Activated naive CD8-positive, alpha-beta T cell treated with anti-CD3 and anti-CD28 coated beads for 36 hours (primary cell): Measurements from ENCODE around the gene DENND2A. TPM values are rescaled to one million over a fixed set of nuclear protein-coding genes. Genes with fewer than 3 reads are reported as not detected.

Experiments used
- DNase-seq: peaks from one replicate; pipeline ENCODE4 v3.0.0; 2021
- H3K27ac Mint-ChIP-seq: one replicate; pipeline ENCODE4 v1.8.0; 2022; ENCODE audit warnings: mild to moderate bottlenecking, moderate library complexity, mixed read lengths
- H3K27me3 Mint-ChIP-seq: one replicate; pipeline ENCODE4 v1.8.0; 2022; ENCODE audit warnings: mild to moderate bottlenecking, mixed read lengths
- H3K36me3 Mint-ChIP-seq: one replicate; pipeline ENCODE4 v1.8.0; 2021; ENCODE audit warnings: mild to moderate bottlenecking, mixed read lengths
- H3K4me1 Mint-ChIP-seq: one replicate; pipeline ENCODE4 v1.8.0; 2021; ENCODE audit warnings: mixed read lengths
- H3K4me3 Mint-ChIP-seq: one replicate; pipeline ENCODE4 v1.8.0; 2022; ENCODE audit warnings: mild to moderate bottlenecking, moderate library complexity, mixed read lengths
- H3K9me3 Mint-ChIP-seq: one replicate; pipeline ENCODE4 v1.8.0; 2022; ENCODE audit warnings: mixed read lengths
- total RNA-seq, 2 experiments: library from RNA; stranded (reverse); gene quantifications; one replicate each; pipeline ENCODE4 v1.2.3, GENCODE V29; 2021

DENND2A gene
- total RNA-seq, 2 experiments from 2014 or later: not detected

- no peaks in the 10 kb centered on the region for H3K9me3 Mint-ChIP-seq
- DNase-seq: no peak
- peak overlapping the region; percentile 99 for H3K4me3 Mint-ChIP-seq
- H3K4me1 Mint-ChIP-seq: peaks cover 28% of the 10 kb centered on the region
- H3K27me3 Mint-ChIP-seq: no peaks in the 10 kb centered on the region
- H3K27ac Mint-ChIP-seq: peak overlapping the region; percentile 91
- H3K36me3 Mint-ChIP-seq: peaks cover 2% of the 10 kb centered on the region
These were observed 160.9 kb downstream of the DENND2A start for GRCh38 chr7:140479739-140480084.

DNA sequence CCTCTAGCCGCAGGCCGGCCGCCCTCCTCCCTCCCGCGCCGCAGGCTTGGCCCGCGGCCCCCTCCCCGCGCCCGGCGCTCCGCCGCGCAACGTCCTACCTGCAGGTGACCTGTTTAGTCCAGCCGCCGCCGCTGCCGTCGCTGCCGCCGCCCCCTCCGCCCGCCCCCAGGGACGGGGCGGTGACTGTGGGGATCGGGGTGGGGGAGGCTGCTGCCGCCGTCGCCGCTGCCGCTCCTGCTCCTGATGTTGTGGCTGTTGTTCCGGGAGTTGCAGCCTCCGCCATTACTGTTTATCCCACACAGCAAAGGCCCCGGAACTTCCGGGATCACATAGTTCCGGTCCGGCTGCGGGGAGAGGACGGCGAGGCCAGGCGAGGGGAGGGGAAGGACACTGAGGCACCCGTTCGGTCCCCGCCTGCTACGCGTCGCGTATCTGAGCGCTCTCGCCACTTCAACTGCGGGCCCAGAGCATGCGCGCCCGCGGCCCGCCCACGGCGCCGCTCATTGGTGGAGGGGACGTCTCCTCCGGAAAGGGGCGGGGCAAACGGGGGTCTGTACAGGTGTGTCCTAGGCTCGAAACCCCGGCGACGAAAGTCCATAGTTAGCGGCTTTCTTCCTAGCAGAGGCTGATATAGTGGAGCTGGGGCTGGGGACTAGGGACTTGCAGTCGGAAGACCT lies 161.4 kb downstream of the DENND2A start, which contains the start of gene MKRN1:
Gene MKRN1, minus strand, starts transcription at position 444 of the 677 bp plus-strand sequence. Its CDS starts 161 bp downstream, at position 283.
- peak; percentile 94 for DNase-seq
- Mint-ChIP-seq H3K27ac (peak within 1 kb of the TSS; percentile 91), H3K4me3 (peak within 1 kb of the TSS; percentile 99), H3K36me3 (peaks cover 2% of the 10 kb centered on the region), H3K4me1 (peaks cover 28% of the 10 kb centered on the region), H3K9me3 (no peaks in the 10 kb centered on the region), H3K27me3 (no peaks in the 10 kb centered on the region)

DNA sequence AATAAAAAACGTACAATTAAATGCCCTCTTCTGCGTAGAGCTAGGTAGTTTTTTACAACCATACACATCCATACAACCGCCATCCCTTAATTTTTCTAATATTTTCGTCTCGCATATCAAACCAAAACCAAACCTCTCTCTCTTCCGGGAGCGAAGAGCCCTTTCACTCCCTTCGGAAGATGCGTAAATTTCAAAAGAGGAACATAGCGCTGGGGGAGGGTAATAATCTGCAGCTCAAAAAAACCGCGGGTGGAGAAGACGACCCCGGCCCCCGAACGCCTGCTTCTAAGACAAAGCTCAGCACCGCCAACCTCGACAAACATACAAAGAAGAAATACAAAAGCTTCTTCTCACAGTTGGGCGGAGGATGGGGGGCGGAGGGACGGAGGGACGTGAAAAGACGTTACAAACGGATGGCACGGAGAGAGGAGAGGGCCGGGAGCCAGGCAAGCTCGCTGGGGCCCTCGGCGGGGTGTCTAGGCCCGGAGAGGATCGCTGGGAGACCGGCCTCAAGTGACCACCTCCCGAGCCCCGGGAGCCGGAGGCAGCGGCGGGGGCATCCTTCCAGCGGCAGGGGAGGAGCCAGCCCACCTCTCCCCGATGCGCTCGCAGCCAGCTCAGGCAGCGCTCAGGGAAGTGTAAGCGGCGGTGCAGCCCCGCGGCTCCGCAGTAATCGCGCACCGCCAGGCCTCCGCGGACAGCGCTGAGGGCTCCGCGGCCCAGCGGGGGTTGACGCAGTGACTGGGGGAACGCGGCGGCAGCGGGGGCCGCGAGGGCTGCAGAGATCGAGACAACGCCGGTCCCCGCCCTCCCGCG lies 162.2 kb downstream of the DENND2A start:
- H3K36me3 Mint-ChIP-seq: peaks cover 2% of the 10 kb centered on the region
- H3K27me3 Mint-ChIP-seq: no peaks in the 10 kb centered on the region
- peak; percentile 62 for DNase-seq
- no peaks in the 10 kb centered on the region for H3K9me3 Mint-ChIP-seq
- peak overlapping the region; percentile 94 for H3K4me3 Mint-ChIP-seq
- H3K4me1 Mint-ChIP-seq: peaks cover 29% of the 10 kb centered on the region
- peak overlapping the region; percentile 85 for H3K27ac Mint-ChIP-seq

DNA sequence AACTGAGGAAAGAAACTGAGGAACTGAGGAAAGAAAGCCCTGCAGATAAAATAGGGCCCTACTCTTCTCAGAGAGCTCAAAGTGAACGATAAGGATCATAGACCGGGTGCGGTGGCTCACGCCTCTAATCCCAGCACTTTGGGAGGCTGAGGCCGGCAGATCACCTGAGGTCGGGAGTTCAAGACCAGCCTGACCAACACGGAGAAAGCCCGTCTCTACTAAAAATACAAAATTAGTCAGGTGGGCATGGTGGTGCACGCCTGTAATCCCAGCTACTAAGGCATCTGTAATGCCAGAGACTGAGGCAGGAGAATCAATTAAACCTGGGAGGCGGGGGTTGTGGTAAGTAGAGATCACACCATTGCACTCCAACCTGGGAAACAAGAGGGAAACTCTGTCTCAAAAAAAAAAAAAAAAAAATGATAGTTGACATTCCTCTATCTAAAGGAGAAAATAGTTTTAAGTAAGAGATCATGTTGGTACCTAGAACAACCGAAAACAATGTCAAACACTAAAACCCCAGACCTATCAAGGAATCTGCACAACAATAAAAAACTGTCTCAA lies 163.8 kb downstream of the DENND2A start:
- Mint-ChIP-seq H3K9me3 (no peaks in the 10 kb centered on the region), H3K4me3 (peak overlapping the region; percentile 94), H3K27ac (peak overlapping the region; percentile 65), H3K4me1 (peaks cover 37% of the 10 kb centered on the region), H3K27me3 (no peaks in the 10 kb centered on the region), H3K36me3 (peaks cover 2% of the 10 kb centered on the region)
- DNase-seq: no peak

DNA sequence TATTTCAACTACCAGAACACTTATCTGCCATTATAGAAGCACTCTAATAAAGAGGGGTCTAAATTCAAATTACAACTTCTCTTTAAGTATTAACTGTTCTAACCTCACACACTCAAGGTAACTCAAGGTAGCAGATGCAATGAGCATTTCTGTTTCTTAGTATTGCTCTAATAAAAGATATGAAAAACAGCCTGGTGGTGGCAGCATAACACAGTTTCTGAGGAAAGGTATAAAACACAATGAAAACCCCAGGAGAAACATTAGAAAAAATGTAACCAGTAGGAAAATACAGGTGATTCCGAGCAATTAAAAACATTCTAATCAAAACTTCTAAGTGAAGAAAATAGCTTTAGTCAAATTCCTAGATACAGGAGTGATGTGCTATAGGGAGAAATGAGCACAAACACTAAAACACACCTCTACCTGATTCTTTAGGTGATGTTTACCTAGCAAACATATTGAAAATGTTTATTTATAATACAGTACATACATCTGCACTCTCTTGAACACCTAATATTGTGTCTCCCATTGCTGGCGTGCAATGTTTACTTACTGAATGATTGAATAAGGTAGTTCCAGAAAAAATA lies 164.8 kb downstream of the DENND2A start:
- Mint-ChIP-seq H3K4me1 (peaks cover 38% of the 10 kb centered on the region), H3K27me3 (no peaks in the 10 kb centered on the region), H3K4me3 (no peak overlapping the region), H3K9me3 (no peaks in the 10 kb centered on the region), H3K36me3 (peaks cover 2% of the 10 kb centered on the region), H3K27ac (no peak overlapping the region)
- DNase-seq: peak; percentile 7

Other genes starting within 250 kb of the DENND2A start
- gene SLC37A3, start 242.3 kb downstream of the DENND2A start, total RNA-seq: 10 to 100 TPM; 26.2 to 27.2 TPM
- gene RAB19, start 236.8 kb downstream of the DENND2A start, total RNA-seq: 1 to 10 TPM; 6.8 to 7.6 TPM
- gene MKRN1, start 161.3 kb downstream of the DENND2A start, total RNA-seq: 10 to 100 TPM; 47.7 to 48.1 TPM
- 10 to 100 TPM; 23.3 to 23.9 TPM for gene ADCK2, start 32.1 kb upstream of the DENND2A start, total RNA-seq
- gene NDUFB2, start 55.9 kb upstream of the DENND2A start, total RNA-seq: 100 to 1,000 TPM; 175 to 196 TPM